ENCODE data around the gene C1QL4.
"Not testable (repeated sequence)": the region's sequence is repeated elsewhere in the genome, so short reads cannot be mapped to it uniquely, and the experiment has no call there.

DNA sequence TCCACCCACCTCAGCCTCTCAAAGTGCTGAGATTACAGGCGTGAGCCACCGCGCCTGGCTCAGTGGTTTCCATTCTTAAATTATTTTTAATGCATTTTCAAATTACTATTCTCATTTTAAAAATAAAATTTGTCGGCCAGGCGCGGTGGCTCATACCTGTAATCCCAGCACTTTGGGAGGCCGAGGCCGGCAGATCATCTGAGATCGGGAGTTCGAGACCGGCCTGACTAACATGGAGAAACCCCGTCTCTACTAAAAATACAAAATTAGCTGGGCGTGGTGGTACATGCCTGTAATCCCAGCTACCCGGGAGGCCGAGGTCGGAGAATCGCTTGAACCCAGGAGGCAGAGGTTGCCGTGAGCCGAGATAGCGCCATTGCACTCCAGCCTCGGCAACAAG lies 3.2 kb downstream of the C1QL4 start:
- TF ChIP-seq, protein P1, sequence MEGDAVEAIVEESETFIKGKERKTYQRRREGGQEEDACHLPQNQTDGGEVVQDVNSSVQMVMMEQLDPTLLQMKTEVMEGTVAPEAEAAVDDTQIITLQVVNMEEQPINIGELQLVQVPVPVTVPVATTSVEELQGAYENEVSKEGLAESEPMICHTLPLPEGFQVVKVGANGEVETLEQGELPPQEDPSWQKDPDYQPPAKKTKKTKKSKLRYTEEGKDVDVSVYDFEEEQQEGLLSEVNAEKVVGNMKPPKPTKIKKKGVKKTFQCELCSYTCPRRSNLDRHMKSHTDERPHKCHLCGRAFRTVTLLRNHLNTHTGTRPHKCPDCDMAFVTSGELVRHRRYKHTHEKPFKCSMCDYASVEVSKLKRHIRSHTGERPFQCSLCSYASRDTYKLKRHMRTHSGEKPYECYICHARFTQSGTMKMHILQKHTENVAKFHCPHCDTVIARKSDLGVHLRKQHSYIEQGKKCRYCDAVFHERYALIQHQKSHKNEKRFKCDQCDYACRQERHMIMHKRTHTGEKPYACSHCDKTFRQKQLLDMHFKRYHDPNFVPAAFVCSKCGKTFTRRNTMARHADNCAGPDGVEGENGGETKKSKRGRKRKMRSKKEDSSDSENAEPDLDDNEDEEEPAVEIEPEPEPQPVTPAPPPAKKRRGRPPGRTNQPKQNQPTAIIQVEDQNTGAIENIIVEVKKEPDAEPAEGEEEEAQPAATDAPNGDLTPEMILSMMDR (IDR thresholded peaks at IDR 0.05) = not testable (repeated sequence)
- not testable (repeated sequence) for TF ChIP-seq EZH2 (IDR thresholded peaks at IDR 0.05; ENCODE audit: borderline replicate concordance, insufficient read depth, low read depth, low read length, poor library complexity, severe bottlenecking)
